ENCODE measurements around the gene KIAA0232.

Gene KIAA0232

GRCh38 chr4:6760865-6761264, 21.7 kb upstream of the KIAA0232 start:
- no peak overlapping the region for H3K27ac ChIP-seq (ENCODE audit: low read length)
- H3K4me1 ChIP-seq (ENCODE audit: low read length), result no peaks in the 10 kb centered on the region
- no peak overlapping the region for H2AFZ ChIP-seq (ENCODE audit: low read length)
- no peaks in the 10 kb centered on the region for H3K9me3 ChIP-seq (replicated peaks; ENCODE audit: insufficient read depth, low read length)
- no peaks in the 10 kb centered on the region for H3K36me3 ChIP-seq (replicated peaks; ENCODE audit: insufficient read depth, low read length)
- H4K20me1 ChIP-seq (ENCODE audit: insufficient read depth, low read length), result no peaks in the 10 kb centered on the region
- TF ChIP-seq EZH2phosphoT487 (IDR thresholded peaks at IDR 0.05; ENCODE audit: low read length), result no peak
- TF ChIP-seq, protein P1, sequence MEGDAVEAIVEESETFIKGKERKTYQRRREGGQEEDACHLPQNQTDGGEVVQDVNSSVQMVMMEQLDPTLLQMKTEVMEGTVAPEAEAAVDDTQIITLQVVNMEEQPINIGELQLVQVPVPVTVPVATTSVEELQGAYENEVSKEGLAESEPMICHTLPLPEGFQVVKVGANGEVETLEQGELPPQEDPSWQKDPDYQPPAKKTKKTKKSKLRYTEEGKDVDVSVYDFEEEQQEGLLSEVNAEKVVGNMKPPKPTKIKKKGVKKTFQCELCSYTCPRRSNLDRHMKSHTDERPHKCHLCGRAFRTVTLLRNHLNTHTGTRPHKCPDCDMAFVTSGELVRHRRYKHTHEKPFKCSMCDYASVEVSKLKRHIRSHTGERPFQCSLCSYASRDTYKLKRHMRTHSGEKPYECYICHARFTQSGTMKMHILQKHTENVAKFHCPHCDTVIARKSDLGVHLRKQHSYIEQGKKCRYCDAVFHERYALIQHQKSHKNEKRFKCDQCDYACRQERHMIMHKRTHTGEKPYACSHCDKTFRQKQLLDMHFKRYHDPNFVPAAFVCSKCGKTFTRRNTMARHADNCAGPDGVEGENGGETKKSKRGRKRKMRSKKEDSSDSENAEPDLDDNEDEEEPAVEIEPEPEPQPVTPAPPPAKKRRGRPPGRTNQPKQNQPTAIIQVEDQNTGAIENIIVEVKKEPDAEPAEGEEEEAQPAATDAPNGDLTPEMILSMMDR (IDR thresholded peaks at IDR 0.05; ENCODE audit: low read length), result no peak
- no peak for TF ChIP-seq EZH2 (optimal IDR thresholded peaks at IDR 0.05; ENCODE audit: low read depth, low read length)
- H3K4me2 ChIP-seq (ENCODE audit: low read depth, low read length), result no peak overlapping the region
- no peaks in the 10 kb centered on the region for H3K79me2 ChIP-seq (ENCODE audit: low read length)
- no peak for DNase-seq
- H3K9me2 ChIP-seq (replicated peaks; ENCODE audit: insufficient read depth, low read length), result no peaks in the 10 kb centered on the region
- H3F3A ChIP-seq (ENCODE audit: insufficient read depth, low read length), result no peaks in the 10 kb centered on the region
- H3K9ac ChIP-seq (ENCODE audit: low read length), result no peak overlapping the region
- no peak overlapping the region for H3K4me3 ChIP-seq (ENCODE audit: low read length)
- H3K27me3 ChIP-seq (replicated peaks; ENCODE audit: insufficient read depth, low read length), result peaks cover 16% of the 10 kb centered on the region; the same call in 1 of the 2 replicates

DNA sequence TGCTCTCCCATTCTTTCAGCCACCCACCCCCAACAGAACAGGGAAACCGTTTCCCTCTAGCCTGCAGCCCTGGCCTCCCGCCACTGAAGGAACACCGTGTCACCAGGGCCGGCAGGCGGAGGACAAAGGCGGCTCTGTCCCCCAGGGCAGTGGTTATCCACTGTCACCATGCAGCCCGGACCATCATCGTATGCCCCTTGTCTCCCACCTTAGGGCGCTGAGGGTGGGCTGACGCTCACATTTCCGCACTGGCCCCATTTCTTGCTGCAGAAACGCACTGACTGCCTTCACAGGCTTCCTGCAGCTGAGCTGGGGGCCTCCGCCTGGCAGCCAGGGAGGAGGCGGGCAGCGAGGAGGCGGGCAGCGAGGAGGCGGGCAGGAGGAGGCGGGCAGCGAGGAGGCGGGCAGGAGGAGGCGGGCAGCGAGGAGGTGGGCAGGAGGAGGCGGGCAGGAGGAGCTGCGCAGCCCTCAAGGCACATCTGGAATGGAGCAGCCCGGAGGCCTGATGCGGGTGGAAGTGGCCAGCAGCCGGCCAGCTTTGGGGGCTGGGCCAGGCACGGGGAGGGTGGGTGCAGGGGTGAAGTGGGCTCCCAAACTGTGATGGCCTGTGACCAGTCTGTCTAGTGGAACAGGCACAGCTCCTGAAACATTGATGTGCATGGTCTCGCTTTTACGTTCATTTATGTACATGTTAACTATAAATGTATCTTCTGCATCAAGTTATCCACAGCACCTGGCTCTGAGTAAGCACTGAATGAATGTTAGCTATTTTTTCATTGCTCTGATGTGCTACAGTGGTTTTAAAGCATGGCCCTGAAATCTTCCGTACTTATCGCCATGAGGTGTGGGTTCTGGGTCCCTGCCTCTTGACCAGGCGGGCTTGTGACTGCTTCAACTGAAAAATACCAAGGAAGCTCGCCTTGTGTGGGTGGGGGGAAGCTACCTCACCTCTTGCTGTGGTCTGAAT, 20.6 kb upstream of the KIAA0232 start:
- Histone ChIP-seq H3K4me3 (ENCODE audit: low read length) (no peak overlapping the region), H3K27ac (ENCODE audit: low read length) (no peak overlapping the region), H3K9ac (ENCODE audit: low read length) (no peak overlapping the region), H4K20me1 (ENCODE audit: insufficient read depth, low read length) (no peaks in the 10 kb centered on the region), H3K36me3 (replicated peaks; ENCODE audit: insufficient read depth, low read length) (no peaks in the 10 kb centered on the region), H3K79me2 (ENCODE audit: low read length) (no peaks in the 10 kb centered on the region), H3K27me3 (replicated peaks; ENCODE audit: insufficient read depth, low read length) (peaks cover 16% of the 10 kb centered on the region; the same call in 1 of the 2 replicates), H3K4me1 (ENCODE audit: low read length) (no peaks in the 10 kb centered on the region), H2AFZ (ENCODE audit: low read length) (no peak overlapping the region), H3F3A (ENCODE audit: insufficient read depth, low read length) (no peaks in the 10 kb centered on the region), H3K9me3 (replicated peaks; ENCODE audit: insufficient read depth, low read length) (no peaks in the 10 kb centered on the region), H3K4me2 (ENCODE audit: low read depth, low read length) (no peak overlapping the region), H3K9me2 (replicated peaks; ENCODE audit: insufficient read depth, low read length) (no peaks in the 10 kb centered on the region)
- no peak for TF ChIP-seq EZH2phosphoT487 (IDR thresholded peaks at IDR 0.05; ENCODE audit: low read length)
- TF ChIP-seq, protein P1 (IDR thresholded peaks at IDR 0.05; ENCODE audit: low read length), result no peak
- no peak for TF ChIP-seq EZH2 (optimal IDR thresholded peaks at IDR 0.05; ENCODE audit: low read depth, low read length)
- DNase-seq, result no peak

GRCh38 chr4:6763330-6763851, 19.1 kb upstream of the KIAA0232 start:
- H3F3A ChIP-seq (ENCODE audit: insufficient read depth, low read length), result no peaks in the 10 kb centered on the region
- DNase-seq, result no peak
- no peak overlapping the region for H3K27ac ChIP-seq (ENCODE audit: low read length)
- H3K79me2 ChIP-seq (ENCODE audit: low read length), result no peaks in the 10 kb centered on the region
- H3K27me3 ChIP-seq (replicated peaks; ENCODE audit: insufficient read depth, low read length), result peaks cover 16% of the 10 kb centered on the region; the same call in 1 of the 2 replicates
- H3K4me3 ChIP-seq (ENCODE audit: low read length), result no peak overlapping the region
- no peaks in the 10 kb centered on the region for H4K20me1 ChIP-seq (ENCODE audit: insufficient read depth, low read length)
- TF ChIP-seq EZH2phosphoT487 (IDR thresholded peaks at IDR 0.05; ENCODE audit: low read length), result no peak
- TF ChIP-seq EZH2 (optimal IDR thresholded peaks at IDR 0.05; ENCODE audit: low read depth, low read length), result no peak
- TF ChIP-seq, protein P1 (IDR thresholded peaks at IDR 0.05; ENCODE audit: low read length), result no peak
- no peak overlapping the region for H2AFZ ChIP-seq (ENCODE audit: low read length)
- H3K4me1 ChIP-seq (ENCODE audit: low read length), result no peaks in the 10 kb centered on the region
- no peaks in the 10 kb centered on the region for H3K9me2 ChIP-seq (replicated peaks; ENCODE audit: insufficient read depth, low read length)
- H3K4me2 ChIP-seq (ENCODE audit: low read depth, low read length), result no peak overlapping the region
- no peaks in the 10 kb centered on the region for H3K9me3 ChIP-seq (replicated peaks; ENCODE audit: insufficient read depth, low read length)
- H3K9ac ChIP-seq (ENCODE audit: low read length), result no peak overlapping the region
- H3K36me3 ChIP-seq (replicated peaks; ENCODE audit: insufficient read depth, low read length), result no peaks in the 10 kb centered on the region
